Stimulated activated CD4-positive, alpha-beta T cell treated with anti-CD3 and anti-CD28 coated beads, Interleukin-12 subunit alpha, Interleukin-12 subunit beta, amount 100 ng/mL, for 4 hours (primary cell): Measurements from ENCODE around the gene SLC66A2.

Experiments used
- DNase-seq: peaks from one replicate; pipeline ENCODE4 v3.0.0-alpha.2; 2020

SLC66A2 gene

GRCh38 chr18:79949697-79950487 lies 1.6 kb downstream of the SLC66A2 start:
- no peak for DNase-seq

DNA sequence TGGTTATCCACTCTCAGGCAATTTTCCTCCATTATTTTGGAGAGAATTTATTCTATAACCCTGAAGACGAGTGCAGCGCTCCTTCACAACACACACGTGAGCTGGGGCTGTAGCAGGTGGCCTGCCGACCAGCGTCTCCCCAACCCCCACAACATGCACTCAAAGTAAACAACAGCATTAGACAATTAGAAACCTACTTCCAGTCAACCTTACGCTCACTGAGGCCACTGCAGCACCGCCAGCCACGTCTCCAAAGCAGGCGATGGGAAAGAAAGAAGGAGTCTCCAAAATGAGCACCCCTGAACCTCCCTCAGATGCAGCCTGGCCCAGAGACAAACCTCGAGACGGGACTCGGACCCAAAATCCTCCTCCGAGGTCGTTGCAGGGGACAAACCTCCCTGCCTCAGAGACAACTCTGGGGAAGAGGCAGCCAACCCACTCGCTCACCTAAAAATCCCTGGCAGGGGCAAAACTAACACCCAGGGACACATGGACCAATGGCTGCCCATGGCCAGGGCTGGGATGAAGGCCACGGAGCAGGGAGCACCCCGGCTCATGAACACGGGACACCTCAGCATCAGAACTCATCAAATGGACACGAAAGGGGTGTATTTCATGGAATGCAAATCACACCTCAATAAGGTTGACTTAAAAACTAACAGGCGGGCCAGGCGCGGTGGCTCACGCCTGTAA lies 2.6 kb downstream of the SLC66A2 start:
- no peak for DNase-seq

- DNase-seq, result no peak
Measured at GRCh38 chr18:79947881-79948610, 3.4 kb downstream of the SLC66A2 start.

DNA sequence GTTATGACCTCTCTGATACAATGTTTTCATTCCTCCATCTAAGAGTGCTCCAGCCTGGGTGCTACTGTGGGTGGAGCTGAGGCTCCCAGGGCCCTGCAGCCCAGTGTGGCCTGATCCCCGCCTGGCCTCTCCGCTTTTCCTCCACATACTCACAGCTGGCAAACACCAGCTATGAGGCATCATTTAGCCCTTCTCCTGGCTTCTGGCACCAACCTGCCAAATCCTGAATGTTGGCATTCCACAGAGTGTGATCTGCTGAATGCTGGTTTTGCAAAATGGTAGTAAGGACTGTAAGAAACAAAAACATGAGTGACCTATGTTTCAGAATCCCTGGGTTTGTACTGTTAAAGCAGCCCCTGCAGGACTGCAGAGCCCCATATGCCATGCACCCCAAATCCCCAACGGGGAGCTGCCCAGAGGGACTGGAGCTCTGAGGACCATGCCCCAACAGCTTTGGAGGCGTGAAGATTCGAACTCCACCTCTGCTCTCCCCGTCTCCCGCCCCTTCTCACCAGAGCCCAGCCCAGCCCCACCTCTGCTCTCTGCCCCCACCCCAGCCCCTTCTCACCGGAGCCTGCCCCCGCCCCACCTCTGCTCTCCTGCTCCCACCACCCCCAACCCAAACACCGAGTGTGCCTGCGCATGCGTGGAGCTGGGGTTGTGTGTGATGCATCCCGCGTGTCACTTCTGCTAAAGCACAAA lies 4.2 kb downstream of the SLC66A2 start:
- DNase-seq, result no peak

DNA sequence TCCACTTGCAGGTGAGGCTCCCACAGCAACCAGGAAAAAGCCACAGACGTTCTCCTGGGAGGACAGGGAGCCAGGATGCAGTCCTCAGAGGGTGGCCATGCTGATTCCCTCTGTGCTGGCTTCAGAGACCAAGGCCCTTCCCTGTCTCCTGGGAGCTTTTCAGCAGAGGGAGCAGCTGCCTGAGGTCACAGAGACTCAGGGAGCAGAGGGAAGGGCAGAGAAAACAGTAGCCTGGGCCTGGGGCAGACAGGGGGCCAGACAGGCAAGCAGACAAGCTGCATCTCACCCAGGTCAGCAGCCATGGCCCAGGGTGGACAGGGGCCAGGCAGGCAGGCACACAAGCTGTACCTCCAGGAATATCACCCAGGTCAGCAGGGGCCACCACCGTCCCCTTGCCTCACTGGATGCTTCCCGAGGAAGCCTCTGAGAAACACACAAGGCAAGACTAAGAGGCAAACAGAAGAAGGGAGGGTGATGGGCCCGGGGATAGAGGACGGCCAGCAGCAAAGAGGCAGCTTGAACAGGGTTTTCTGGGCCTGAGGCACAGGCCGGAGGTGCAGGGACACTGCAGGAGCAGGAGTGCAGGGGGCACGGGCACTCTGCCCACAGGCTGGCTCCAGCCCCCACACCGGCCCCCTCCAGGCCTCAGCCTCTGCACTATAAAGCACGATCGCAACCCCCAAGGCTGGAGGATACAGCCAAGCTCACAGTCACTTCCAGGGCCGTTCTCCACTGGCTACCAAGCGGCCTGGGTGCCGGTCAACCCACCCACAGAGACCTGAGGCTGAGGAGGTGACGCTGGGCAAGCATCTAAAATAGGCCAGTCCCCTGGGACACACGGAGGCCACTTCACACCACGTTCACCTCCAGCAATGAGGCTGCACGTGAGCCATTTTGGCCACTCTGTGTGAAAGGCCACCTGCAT lies 6.1 kb downstream of the SLC66A2 start:
- DNase-seq, result no peak

DNA sequence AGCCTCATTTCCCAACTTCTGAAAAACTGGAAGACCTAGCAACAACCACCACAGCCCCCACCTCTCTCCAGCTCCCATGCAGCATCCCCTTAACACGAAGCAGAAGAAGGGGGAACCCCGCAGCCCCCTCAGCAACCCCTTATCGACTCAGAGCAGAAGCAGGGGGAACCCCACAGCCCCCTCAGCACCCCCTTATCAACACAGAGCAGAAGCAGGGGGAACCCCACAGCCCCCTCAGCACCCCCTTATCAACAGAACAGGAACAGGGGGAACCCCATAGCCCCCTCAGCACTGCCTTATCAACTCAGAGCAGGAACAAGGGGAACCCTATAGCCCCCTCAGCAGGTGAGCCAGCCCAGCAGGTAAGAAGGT lies 6.7 kb downstream of the SLC66A2 start:
- no peak for DNase-seq

DNA sequence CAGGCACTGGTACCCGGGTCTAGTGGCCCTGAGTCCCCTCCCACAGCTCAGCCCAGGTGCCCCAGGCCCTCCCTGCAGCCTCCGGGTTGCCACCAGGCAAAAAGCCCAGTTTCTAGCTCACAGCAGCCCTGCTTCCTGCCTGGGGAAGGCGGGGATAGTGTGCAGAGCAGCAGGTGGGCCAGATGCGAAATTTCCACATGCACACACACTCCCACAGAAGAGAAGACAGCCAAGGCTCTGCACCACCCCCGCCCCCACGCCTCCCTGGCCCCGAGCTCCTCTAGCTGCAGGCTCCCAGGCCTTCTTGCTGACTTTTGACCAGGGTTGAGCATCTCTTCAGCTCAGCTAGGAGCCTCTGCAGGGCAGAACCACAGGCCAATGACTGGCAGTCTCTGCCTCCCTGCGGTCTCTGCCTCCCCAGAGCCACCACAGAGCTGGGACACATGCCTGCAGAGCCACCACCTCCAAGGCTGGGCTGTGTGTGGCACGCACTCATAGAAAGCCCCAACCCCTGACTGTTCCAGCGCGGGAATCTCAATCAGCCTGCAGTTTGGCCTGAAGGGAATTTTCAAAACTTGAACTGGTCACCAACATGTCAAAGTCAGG lies 7.2 kb downstream of the SLC66A2 start:
- no peak for DNase-seq

DNA sequence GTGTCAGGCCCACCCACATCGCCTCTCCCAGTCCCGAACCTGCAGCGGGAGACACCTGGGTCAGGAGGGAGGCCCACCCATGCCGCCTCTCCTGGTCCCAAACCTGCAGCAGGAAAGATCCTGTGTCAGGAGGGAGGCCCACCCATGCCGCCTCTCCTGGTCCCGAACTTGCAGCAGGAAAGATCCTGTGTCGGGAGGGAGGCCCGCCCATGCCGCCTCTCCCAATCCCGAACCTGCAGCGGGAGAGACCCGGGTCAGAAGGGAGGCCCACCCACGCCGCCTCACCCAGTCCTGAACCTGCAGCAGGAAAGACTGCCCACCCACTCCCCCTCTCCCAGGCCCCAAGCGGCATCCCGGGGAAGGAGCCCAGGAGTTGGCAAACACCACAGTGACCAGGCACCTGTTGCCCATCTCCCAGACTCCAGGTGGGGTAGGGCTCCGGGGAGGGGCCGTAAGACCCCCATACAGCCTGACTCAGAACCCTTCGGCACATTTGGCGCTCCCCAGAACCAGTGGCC lies 7.8 kb downstream of the SLC66A2 start:
- no peak for DNase-seq

GRCh38 chr18:79942786-79943607 lies 8.5 kb downstream of the SLC66A2 start:
- no peak for DNase-seq

GRCh38 chr18:79942211-79942610 lies 9.2 kb downstream of the SLC66A2 start:
- DNase-seq, result no peak

DNA sequence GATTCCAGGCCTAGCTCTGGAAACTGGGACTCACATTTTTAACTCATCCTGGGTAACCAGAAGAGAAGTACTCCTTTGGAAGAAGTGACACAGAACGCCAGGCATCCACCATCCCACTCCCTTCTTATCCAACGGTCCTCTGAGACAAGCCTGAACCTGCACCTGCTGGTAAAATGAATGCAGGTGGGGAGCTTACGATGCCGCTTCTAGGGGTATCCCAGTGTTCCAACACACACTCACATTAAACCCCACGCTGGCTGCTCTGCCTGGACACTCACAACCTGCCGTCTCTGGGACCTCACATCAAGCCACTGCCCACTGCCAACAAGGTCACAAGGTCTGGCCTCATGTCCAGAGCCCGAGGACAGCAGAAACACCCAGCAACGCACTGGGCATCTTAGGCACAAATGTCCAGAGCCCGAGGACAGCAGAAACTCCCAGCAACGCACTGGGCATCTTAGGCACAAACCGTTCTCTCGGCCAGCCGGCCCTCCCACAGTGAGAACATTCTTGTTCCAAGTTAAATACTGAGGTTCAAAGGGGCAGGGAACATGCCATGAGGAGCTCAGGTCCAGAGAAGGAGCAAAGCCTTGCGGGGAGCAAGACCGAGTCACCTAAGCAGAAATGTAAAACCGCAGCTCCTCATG lies 9.9 kb downstream of the SLC66A2 start:
- DNase-seq, result no peak

GRCh38 chr18:79940814-79941472 lies 10.5 kb downstream of the SLC66A2 start:
- no peak for DNase-seq

DNA sequence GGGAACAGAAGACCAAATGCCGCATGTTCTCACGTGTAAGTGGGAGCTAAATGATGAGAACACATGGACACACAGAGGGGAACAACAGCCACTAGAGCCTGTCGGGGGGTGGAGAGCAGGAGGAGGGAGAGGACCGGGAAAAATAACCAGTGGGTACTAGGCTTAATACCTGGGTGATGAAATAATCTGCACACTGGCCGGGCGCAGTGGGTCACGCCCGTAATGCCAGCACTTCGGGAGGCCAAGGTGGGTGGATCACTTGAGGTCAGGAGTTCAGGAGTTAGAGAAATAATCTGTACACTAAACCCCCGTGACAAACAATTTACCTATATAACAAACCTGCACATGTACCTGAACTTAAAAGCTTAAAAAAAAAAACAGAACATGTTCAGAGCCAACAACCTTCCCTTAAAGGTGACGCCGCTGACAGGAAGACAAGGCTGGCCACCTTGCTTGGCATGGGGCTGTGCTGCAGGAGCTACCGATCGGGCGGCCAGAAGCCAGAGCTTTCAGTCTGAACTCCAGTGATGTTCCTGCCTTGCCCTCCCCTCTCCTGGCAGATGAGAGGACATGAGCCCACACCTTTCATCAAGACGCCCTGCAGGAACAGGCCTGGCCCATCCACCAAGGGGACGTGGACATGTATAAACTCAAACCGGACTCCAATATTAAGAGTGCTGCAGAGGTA lies 11.2 kb downstream of the SLC66A2 start:
- no peak for DNase-seq

DNA sequence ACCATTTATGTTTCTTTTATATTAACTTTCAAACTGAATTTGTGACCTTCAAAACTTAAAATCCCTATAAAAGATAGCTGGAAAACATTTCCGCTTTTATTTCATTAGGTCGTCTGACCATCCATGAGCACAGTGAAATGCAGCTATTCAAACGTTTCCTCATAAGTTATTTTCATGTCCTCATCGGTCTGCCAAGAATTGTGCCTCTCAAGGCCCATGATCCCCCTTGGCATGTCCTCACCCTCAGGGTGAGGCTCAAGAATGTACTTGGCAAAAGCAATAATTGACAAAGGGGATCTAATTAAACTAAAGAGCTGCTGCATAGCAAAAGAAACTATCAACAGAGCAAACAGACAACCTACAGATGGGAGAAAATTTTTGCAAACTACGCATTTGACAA lies 12.4 kb downstream of the SLC66A2 start:
- DNase-seq, result no peak

GRCh38 chr18:79938196-79938595 lies 13.3 kb downstream of the SLC66A2 start:
- DNase-seq, result no peak

DNA sequence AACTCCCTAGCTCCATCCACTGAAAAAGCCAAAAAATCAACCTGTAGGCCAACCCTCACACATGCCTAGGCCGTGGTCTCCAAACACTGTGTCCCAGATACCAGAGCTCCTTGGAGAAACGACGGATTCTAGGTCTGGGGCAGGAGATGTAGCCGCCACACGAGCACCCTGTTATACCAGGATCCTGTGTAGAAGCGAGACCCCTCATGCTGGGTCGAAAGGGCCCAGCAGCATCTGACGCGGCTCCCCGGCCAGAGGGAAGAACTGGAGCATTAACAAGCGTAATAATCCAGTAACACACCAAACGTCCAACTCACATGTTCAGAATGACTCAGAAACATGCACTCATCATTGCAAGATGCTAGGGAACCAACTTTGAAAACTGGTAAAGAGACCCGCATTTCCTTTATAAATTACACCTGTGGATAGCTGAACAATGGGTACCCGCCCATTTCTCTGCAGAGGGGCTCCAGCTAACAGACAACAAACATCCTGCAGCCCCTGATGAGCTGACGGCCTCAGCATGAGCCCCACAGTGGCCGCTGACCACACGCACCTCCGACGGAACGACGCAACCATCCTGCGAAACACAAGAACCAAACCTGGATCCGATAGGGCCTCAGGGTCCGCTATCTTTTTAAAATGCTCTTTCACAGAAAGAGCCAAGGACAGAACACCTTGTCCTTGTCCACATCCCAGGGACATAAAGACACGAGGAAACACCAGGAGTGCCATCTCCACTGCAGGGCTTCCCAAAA lies 14.2 kb downstream of the SLC66A2 start:
- DNase-seq, result no peak

- DNase-seq, result no peak
Measured at GRCh38 chr18:79936641-79937040, 14.8 kb downstream of the SLC66A2 start.

DNA sequence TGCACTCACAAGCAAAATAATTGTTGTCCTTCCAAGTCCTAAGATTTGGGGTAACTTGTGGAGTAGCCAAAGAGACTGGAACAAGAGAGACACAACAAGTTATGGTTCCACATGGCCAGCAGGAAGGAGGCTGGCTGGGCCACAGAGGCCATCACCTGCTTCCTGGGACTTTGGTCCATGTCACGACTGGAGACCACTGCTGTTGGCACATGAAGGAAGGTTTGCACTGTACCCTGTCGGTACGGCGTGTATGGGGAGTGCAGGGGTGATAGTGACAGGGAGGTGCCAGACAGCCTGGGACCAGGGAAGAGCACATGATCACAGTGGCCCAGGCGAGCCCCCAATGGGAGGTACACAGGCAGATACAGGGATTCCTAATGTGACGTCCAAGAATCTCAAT lies 15.5 kb downstream of the SLC66A2 start:
- DNase-seq, result no peak
